Measurements from ENCODE around the gene ADI1.
"Not testable (repeated sequence)": the region's sequence is repeated elsewhere in the genome, so short reads cannot be mapped to it uniquely, and the experiment has no call there.

The ADI1 gene

DNA sequence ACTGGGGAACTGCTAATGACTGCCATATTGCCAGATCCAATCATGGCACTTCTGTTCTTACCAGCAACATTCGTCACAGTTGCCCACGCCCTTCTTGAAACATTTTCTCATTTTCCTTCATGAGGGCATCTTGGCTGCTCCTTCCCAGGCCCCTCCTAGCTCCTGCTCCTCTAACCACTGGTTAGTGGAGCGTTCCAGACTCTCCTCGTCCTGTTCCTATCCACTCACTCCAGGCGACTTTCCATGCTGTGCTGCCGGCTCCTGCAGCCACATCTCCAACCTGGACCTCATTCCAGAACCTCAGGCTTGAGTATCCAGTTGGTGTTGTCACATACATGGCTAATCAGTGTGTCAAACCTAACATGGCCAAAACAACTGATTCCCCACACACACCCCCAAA, 1.3 kb upstream of the ADI1 start:
- Histone ChIP-seq H3K36me3 (peaks cover 0 to 20% (median 18%) of the 10 kb centered on the region in 11 experiments; a peak in 20 of 22 replicates), H3K9me3 (replicated peaks in 1 of 11) (peaks cover 7 to 16% (median 13%) of the 10 kb centered on the region in 11 experiments; a peak in 21 of 22 replicates), H3K27me3 (no peaks in the 10 kb centered on the region), H3K27ac (no peak overlapping the region), H3K9ac (no peak overlapping the region), H3K4me1 (peaks cover 20 to 61% (median 30%) of the 10 kb centered on the region in 10 experiments), H3K4me3 (peak overlapping the region in 6 of 10 experiments; percentile 69 to 89 (median 78); a peak in 10 of 20 replicates), H3K4me2 (peak overlapping the region; percentile 74 to 97 (median 93)), H4K20me1 (no peaks in the 10 kb centered on the region)
- TF ChIP-seq Cebpa-rat (IDR thresholded peaks at IDR 0.05): no peak

DNA sequence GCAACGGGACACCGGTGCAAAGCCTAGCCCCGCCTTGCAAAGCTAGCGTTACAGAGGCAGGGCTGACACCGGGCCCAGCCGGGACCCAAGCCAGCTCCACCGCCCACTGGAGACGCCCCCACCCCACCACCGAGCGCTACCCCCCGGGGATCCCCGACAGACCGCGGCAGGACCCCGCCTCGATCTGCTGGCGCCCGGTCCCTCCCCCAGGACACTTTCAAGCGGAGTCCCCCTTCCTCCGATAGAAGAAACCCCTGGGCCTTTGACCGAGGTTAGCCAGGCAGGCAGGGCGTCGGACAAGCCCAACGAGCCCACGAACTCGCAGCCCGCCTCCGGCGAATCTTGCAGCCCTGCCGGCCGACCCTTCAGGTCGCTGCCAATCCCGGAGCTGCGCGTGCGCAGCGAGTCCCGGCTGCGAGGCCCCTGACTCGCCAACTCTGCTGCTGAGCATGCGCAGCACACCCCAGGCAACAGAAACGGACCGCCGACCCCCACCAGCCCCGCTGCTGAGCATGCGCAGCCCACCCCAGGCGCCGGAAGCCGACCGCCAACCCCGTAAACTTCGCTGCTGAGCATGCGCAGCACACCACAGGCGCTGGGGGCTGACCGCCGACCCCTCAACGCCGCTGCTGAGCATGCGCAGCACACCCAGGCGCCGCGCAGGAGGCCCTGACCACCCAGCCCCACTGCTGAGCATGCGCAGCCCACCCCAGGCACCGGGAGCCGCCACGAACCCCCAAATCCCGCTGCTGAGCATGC, 656 bp downstream of the ADI1 start:
- Histone ChIP-seq H3K9me3 (replicated peaks in 1 of 11) (peaks cover 26 to 35% (median 32%) of the 10 kb centered on the region in 11 experiments; a peak in 21 of 22 replicates), H3K27ac (peak overlapping the region; percentile 82 to 97 (median 91)), H3K27me3 (no peaks in the 10 kb centered on the region), H4K20me1 (no peaks in the 10 kb centered on the region), H3K4me3 (peak overlapping the region; percentile 76 to 91 (median 80)), H3K9ac (peak overlapping the region; percentile 86 to 94 (median 91)), H3K36me3 (peaks cover 6 to 40% (median 32%) of the 10 kb centered on the region in 11 experiments; a peak in 21 of 22 replicates), H3K4me1 (peaks cover 22 to 44% (median 31%) of the 10 kb centered on the region in 10 experiments), H3K4me2 (peak overlapping the region; percentile 92 to 99 (median 95))
- no peak for TF ChIP-seq Cebpa-rat (IDR thresholded peaks at IDR 0.05)

DNA sequence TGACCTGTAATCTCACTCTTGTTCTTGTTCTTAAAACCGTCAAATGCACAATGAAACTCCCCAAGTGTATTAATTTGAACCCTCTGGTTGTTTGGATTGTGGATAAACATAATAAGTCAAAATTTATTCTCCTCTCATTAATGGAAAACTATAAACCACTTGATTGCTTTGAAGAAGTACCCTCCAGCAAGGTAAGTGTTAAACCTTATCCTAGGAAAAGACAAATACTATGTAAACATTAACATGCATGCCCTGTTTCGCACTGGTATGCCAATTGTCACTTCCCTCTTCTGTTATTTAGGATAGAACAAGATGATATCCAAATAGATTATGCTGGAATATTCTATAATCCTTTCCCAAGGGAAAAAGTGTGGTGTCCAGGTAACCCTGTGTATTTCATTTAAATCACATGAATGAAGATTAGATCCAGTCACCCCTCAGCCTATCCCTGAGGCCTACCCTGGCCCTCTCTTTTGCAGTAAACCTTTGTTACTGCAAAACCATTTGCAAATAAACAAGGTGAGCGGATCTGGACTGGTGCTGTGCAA, 1.3 kb downstream of the ADI1 start:
- Histone ChIP-seq H3K27me3 (no peaks in the 10 kb centered on the region), H3K36me3 (peaks cover 13 to 46% (median 39%) of the 10 kb centered on the region in 11 experiments), H3K9ac (peak overlapping the region; percentile 86 to 94 (median 91)), H3K9me3 (replicated peaks in 1 of 11) (peaks cover 29 to 42% (median 39%) of the 10 kb centered on the region in 11 experiments; a peak in 21 of 22 replicates), H3K4me3 (peak overlapping the region; percentile 76 to 91 (median 80)), H3K4me2 (peak overlapping the region; percentile 88 to 99 (median 94)), H4K20me1 (no peaks in the 10 kb centered on the region), H3K27ac (peak overlapping the region; percentile 72 to 97 (median 88)), H3K4me1 (peaks cover 25 to 39% (median 37%) of the 10 kb centered on the region in 10 experiments)
- no peak for TF ChIP-seq Cebpa-rat (IDR thresholded peaks at IDR 0.05)

DNA sequence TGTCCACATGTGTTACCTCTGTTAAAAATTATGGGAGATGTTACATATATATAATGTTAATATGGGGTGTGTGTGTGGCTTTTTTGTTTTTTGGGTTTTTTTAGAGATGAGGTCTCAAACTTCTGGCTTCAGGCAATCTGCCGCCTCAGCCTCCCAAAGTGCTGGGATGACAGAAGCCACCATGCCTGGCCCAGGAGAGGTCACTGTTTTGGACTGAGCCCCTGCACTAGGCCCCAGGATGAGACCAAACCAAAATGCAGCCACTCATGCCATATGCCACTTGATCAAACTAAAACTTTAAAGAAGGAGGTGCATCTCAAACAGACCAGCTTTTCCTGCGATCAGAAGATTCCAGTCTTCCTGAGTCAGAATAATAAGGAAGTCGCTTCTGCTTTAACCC, 2.5 kb downstream of the ADI1 start:
- H3K9me3 ChIP-seq (replicated peaks in 1 of 11): peaks cover 38 to 54% (median 51%) of the 10 kb centered on the region in 11 experiments
- H3K27ac ChIP-seq: no peak overlapping the region
- H3K4me2 ChIP-seq: no peak overlapping the region

DNA sequence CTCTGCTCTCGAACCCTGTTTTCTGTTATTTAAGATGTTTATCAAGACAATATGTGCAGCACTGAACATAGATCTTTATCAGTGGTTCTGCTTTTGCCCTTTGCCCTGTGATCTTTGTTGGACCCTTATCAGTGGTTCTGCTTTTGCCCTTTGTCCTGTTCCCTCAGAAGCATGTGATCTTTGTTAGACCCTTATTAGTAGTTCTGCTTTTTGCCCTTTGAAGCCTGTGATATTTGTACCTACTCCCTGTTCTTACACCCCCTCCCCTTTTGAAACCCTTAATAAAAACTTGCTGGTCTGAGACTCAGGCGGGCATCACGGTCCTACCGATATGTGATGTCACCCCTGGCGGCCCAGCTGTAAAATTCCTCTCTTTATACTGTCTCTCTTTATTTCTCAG, 3.9 kb downstream of the ADI1 start:
- not testable (repeated sequence) for H4K20me1 ChIP-seq, H3K27me3 ChIP-seq, H3K9ac ChIP-seq, H3K27ac ChIP-seq, H3K4me3 ChIP-seq, H3K4me2 ChIP-seq
- peaks cover 13 to 38% (median 26%) of the 10 kb centered on the region in 10 experiments for H3K4me1 ChIP-seq
- peaks cover 51 to 67% (median 65%) of the 10 kb centered on the region in 11 experiments for H3K9me3 ChIP-seq (replicated peaks in 1 of 11)
- peaks cover 38 to 72% (median 65%) of the 10 kb centered on the region in 11 experiments for H3K36me3 ChIP-seq

More for the DNA sequence above, 2.5 kb downstream of the ADI1 start:
- H3K4me3 ChIP-seq: no peak overlapping the region
- H3K36me3 ChIP-seq: peaks cover 24 to 58% (median 51%) of the 10 kb centered on the region in 11 experiments
- H3K9ac ChIP-seq: no peak overlapping the region
- H3K4me1 ChIP-seq: peaks cover 23 to 40% (median 32%) of the 10 kb centered on the region in 10 experiments
- no peaks in the 10 kb centered on the region for H4K20me1 ChIP-seq
- H3K27me3 ChIP-seq: no peaks in the 10 kb centered on the region
- TF ChIP-seq Cebpa-rat (IDR thresholded peaks at IDR 0.05): no peak

DNA sequence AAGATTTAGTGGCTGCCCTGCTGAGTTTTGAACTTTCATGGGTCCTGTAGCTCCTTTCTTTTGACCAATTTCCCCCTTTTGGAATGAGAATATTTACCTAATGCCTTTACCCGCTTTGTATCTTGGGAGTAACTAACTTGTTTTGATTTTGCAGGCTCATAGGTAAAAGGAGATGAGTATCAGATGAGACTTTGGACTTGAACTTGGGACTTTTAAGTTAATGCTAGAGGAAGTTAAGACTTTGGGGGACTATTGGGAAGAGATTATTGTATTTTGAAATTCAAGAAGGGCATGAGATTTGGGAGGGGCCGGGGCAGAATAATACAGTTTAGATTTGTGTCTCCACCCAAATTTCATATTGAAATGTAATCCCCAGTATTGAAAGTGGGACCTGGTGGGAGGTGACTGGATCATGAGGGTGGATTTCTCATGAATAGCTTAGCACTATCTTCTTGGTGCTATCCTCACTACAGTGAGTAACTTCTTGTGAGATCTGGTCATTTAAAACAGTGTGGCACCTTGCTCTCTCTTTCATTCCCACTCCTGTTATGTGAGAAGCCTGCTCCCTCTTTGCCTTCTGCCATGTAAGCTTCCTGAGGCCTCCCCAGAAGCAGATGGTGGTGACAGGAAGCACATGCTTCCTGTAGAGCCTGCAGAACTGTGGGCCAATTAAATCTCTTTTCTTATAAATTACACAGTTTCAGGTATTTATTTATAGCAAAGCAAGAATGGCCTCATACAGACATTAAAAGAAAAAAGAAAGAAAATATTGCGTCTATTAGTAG, 6.1 kb downstream of the ADI1 start:
- Histone ChIP-seq H3K36me3 (peaks cover 53 to 93% (median 78%) of the 10 kb centered on the region in 11 experiments), H3K4me3 (no peak overlapping the region), H3K4me1 (peaks cover 8 to 27% (median 20%) of the 10 kb centered on the region in 10 experiments), H3K27ac (no peak overlapping the region), H3K9me3 (replicated peaks in 1 of 11) (peaks cover 51 to 77% (median 72%) of the 10 kb centered on the region in 11 experiments), H4K20me1 (no peaks in the 10 kb centered on the region), H3K9ac (no peak overlapping the region), H3K27me3 (no peaks in the 10 kb centered on the region), H3K4me2 (peak overlapping the region in 8 of 11 experiments; percentile 11 to 32 (median 22); a peak in 8 of 22 replicates)
- no peak for TF ChIP-seq Cebpa-rat (IDR thresholded peaks at IDR 0.05)

DNA sequence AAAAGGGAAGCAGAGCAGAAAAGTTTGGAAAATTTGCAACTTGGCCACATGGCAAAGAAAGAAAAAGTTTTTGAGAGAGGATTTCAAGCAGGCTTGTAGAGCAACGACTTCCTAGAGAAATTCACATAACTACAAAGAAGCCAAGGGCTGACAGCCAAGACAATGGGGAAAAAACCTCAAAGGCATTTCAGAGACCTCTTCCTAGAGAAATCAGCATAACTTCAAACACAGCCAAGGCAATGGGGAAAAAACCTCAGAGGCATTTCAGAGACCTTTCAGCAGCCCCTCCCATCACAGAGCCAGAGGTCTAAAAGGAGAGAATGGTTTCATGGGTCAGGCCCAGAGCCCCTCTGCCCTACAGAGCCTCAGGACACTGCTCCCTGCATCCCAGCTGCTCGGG, 7.2 kb downstream of the ADI1 start:
- no peaks in the 10 kb centered on the region for H4K20me1 ChIP-seq
- peaks cover 57 to 97% (median 85%) of the 10 kb centered on the region in 11 experiments for H3K36me3 ChIP-seq
- H3K27ac ChIP-seq: no peak overlapping the region
- no peak overlapping the region for H3K9ac ChIP-seq
- peaks cover 0 to 18% (median 11%) of the 10 kb centered on the region in 10 experiments; a peak in 12 of 20 replicates for H3K4me1 ChIP-seq
- no peak for TF ChIP-seq Cebpa-rat (IDR thresholded peaks at IDR 0.05)
- H3K4me3 ChIP-seq: no peak overlapping the region; a peak in 1 of 20 replicates
- H3K4me2 ChIP-seq: no peak overlapping the region
- H3K9me3 ChIP-seq (replicated peaks in 1 of 11): peaks cover 51 to 77% (median 72%) of the 10 kb centered on the region in 11 experiments
- no peaks in the 10 kb centered on the region for H3K27me3 ChIP-seq

DNA sequence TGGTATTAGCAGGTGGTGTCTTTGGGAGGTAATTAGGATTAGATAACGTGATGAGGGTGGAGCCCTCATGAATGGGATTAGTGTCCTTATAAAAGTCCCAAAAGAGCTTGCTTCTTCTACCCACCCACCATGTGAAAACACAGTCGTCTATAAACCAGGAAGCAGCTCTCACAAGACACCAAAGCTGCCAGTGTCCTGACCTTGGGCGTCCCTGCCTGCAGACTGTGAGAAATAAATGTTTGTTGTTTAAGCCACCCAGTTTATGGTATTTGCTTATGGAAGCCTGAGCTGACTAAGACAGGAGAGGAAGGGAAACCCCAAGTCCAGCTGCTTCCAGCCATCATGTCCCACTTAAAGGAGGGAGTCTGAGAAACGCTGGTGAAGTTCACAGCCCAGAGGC, 13.6 kb downstream of the ADI1 start:
- peaks cover 0 to 28% (median 10%) of the 10 kb centered on the region in 11 experiments; a peak in 7 of 22 replicates for H4K20me1 ChIP-seq
- peaks cover 1 to 15% (median 13%) of the 10 kb centered on the region in 11 experiments for H3K9me3 ChIP-seq (replicated peaks in 1 of 11)
- H3K36me3 ChIP-seq: peaks cover 58 to 88% (median 68%) of the 10 kb centered on the region in 11 experiments
- no peak overlapping the region for H3K27ac ChIP-seq
- no peak overlapping the region for H3K4me3 ChIP-seq
- peaks cover 0 to 9% (median 0%) of the 10 kb centered on the region in 10 experiments; a peak in 2 of 20 replicates for H3K4me1 ChIP-seq
- H3K4me2 ChIP-seq: peak overlapping the region in 1 of 11 experiments; percentile 4; a peak in 1 of 22 replicates
- H3K9ac ChIP-seq: no peak overlapping the region
- no peak for TF ChIP-seq Cebpa-rat (IDR thresholded peaks at IDR 0.05)
- no peaks in the 10 kb centered on the region for H3K27me3 ChIP-seq

All from BLaER1 treated with 17β-estradiol and CSF1 and Interleukin-3, amounts not matched to agents 10 nM and 100 nM (cell line).